Stimulated activated CD8-positive, alpha-beta memory T cell treated with anti-CD3 and anti-CD28 coated beads, Interleukin-4, amount 100 ng/mL, for 48 hours (primary cell): ENCODE measurements around the gene GALNT12.

Experiments used
- DNase-seq: peaks from one replicate; pipeline ENCODE4 v3.0.0-alpha.2; 2020

Gene GALNT12

GRCh38 chr9:98882569-98882923 is 75.1 kb downstream of the GALNT12 start:
- DNase-seq: no peak

GRCh38 chr9:98883276-98883675 is 75.8 kb downstream of the GALNT12 start:
- DNase-seq: no peak

GRCh38 chr9:98884849-98885248 is 77.4 kb downstream of the GALNT12 start:
- no peak for DNase-seq

- no peak for DNase-seq
Observed at GRCh38 chr9:98885575-98886295, 78.3 kb downstream of the GALNT12 start.

- DNase-seq: no peak
Observed at GRCh38 chr9:98886691-98887229, 79.3 kb downstream of the GALNT12 start.

GRCh38 chr9:98887918-98888510 is 80.5 kb downstream of the GALNT12 start:
- no peak for DNase-seq

- DNase-seq: no peak
Observed at GRCh38 chr9:98888801-98889421, 81.4 kb downstream of the GALNT12 start.

GRCh38 chr9:98890256-98890655 is 82.8 kb downstream of the GALNT12 start:
- no peak for DNase-seq

- no peak for DNase-seq
Observed at GRCh38 chr9:98892288-98892687, 84.8 kb downstream of the GALNT12 start.

- no peak for DNase-seq
Observed at GRCh38 chr9:98892690-98893089, 85.2 kb downstream of the GALNT12 start.

- no peak for DNase-seq
Observed at GRCh38 chr9:98894171-98894570, 86.7 kb downstream of the GALNT12 start.

GRCh38 chr9:98894761-98895160 is 87.3 kb downstream of the GALNT12 start:
- DNase-seq: no peak

GRCh38 chr9:98896632-98897031 is 89.2 kb downstream of the GALNT12 start:
- no peak for DNase-seq

- no peak for DNase-seq
Observed at GRCh38 chr9:98897745-98898144, 90.3 kb downstream of the GALNT12 start.

GRCh38 chr9:98899408-98900056 is 92.1 kb downstream of the GALNT12 start:
- no peak for DNase-seq
